T-helper 2 cell (primary cell): ENCODE measurements around the gene CITED1.
A peak's percentile ranks its signal among the peaks of the same experiment; 100 is the strongest.

Source experiments
- DNase-seq, 5 experiments: peaks; one replicate each; pipeline versions ENCODE4 v3.0.0 to v3.0.0-alpha.2; 2012 to 2022

Gene CITED1

DNA sequence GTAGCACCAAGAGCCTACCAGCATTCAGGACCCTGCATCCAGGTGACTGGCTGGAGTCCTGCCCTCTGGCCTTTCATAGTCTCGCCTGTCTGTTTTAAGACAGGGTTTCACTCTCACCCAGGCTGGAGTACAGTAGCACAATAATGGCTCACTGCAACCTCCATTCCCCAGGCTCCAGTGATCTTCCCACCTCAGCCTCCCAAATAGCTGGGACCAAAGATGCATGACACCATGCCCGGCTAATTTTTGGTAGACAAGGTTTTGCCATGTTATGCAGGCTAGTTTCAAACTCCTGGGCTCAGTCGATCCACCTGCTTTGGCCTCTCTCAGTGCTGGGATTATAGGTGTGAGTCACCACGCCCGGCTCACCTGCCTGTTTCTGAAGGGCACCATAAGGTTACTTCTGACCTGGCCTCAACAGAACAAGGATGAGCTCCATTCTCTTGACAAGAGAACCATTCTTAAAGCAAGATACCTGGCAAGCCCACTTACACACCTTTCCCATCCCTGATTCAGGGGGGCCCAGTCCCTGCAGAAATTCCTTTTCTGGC, 35.3 kb downstream of the CITED1 start:
- DNase-seq, result no peak

DNA sequence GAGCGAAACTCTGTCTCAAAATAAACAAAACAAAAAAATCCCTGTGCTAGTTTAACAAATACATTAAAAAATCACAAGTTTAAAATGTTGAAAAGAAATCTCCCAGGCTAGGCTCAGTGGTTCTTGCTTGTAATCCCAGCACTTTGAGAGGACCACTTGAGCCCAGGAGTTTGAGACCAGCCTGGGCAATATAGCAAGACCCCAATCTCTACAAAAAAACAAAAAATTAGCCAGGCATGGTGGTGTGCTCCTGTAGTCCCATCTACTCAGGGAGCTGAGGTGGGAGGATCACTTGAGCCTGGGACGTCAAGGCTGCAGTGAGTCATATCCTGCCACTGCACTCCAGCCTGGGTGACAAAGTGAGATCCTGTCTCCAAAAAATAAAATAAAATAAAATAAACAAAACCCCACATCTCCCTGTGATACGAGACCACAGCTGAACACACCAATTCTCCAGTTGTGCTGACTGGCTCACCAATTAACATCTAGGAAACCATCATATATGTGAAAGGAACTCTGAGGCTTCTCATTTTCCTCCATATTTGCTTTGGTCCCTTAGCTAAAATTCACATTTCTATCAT, 36.0 kb downstream of the CITED1 start:
- peak in 1 of 5 experiments; percentile 11 for DNase-seq

DNA sequence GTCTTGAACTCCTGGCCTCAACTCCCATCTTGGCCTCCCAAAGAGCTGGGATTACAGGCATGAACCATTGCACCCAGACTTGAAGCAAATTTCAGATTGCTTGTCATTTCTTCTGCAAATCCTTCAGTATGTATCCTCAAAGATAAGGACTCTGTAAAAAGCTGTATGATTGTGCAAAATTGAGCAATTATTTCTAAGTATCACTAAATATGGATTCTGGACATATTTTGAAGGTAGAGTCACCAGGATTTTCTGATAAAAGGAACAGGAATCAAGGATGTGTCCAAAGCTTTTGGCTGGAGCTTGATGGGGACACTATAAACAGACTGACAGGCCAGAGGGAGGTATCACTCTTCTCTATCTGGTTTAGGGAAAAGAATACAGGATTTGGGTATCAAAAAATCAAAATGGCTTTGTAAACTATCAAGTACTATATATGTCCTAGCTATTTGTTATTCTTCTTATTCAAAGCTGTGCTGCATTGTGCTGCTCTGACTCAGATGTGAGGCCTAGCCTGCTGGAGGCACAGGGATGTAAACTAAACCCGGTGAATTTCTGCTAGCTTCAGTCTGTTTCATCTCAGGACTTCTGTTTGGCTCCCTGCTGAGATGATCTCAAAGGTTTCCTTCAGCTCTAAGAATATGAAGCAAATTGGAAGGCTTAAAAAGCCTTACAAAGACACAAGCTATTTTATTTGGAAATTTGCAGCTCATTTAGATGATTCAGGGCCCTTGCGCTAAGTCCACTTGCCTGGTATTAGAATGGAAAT, 36.9 kb downstream of the CITED1 start:
- DNase-seq, result no peak

DNA sequence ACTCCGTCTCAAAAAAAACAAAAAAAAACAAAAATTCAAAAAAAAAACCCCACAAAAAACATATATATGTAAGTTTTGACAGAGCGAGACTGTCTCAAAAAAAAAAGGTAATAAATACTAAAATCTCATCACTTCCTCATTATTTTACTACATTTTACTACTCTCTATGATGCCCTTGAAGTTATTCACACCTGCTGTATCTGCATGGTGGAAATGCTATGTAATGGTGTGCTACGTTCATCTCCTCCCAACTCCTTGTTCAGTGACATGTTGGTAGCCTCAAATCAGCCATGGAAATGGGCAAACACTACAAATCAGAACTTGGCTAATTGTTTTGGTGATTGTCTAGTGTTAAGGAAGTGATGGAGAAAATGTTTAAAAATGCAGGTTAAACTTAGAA, 40.5 kb downstream of the CITED1 start:
- no peak for DNase-seq

DNA sequence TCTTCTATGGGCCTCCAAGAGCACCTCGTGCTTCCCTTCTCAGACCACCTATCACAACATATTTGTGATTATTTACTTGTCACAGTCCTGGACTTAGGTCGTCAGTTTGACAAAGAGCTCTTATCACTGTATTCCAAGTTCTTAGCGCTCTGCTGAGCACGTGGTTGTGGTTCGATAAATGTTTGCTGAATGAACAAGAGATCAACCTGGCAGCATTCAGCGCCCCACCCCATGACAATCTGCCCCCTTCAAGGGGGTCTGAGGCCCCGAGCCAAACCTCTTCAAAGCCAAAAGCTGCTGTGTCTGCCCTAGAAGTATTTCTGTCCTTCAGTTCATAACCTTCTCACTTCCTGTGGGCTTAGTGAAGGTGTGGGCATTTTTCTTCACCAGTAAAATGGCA, 43.6 kb downstream of the CITED1 start:
- no peak for DNase-seq

DNA sequence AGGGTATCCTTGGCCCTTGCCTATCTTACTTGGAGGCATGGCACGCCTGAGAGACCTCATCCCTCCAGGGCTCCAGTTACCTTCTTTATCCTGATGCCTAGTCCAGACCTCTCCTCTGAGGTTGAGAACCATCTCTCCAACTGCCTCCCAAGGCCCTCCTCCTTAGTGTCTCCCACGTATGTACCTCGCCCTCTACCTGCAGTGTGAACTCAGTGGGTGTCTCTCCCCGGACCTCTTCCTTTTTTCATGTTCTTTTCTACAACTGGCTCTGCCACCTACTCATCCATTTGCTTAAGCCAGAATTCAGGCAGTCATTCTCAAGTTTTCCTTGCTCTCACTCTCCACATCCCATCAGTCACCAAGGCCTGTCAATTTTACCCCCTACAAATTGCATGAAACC, 45.3 kb downstream of the CITED1 start:
- no peak for DNase-seq

DNA sequence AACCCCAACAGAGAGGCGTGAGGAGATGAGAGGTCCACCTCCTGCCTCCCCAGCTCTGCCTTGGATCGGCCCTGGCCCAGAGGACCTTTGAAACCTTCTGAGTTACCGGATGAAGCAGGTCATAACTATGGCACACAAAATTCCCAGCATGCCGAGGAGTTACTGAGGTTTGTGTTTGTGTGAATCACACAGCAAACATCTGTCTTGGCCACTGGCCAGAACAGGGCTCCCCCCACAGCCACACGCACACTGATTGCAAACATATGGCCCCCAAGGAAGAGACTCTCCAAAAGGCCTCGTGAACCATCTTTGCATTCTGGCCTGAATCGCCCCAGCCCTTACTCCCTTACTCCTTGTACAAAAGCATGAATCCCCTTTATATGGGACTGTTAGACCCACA, 47.5 kb downstream of the CITED1 start:
- DNase-seq, result no peak

DNA sequence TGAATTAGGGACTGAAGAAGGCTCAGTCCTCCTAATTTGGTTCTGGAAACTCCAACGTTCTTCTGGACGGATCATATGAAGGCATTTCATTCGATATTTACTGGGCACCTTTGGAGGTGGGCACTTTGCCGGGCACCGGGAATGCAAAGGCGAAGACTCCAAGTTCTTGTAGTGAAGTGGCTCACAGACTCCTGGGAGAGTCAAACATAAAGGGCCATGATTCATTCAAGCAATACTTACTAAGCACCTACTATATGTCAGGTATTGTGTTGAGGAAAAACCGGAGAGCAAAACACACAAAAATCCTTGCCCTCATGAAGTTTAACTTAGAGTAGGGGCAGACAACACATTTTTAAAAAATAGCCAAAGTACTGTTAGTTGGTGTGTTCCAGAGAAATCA, 49.9 kb downstream of the CITED1 start:
- no peak for DNase-seq

DNA sequence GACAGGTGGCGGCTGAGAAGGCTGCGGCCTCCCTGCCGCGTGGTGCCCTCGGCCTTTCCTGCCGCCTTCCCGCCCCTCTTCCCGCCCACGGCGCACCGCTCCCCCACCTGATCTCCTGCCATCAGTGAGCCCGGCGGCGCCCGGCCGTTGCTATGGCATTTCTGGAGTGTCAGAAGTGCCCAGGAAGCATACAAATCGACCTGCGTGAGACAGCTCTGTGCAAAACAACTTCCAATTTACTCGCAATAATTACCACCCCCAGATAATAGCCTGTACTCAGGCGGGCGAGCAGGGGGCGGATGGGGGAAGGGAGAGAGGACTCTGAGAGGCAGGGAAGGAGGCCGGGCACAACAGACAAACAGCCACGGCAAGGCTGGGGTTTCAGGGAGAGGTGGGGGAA, 50.3 kb downstream of the CITED1 start:
- DNase-seq, result no peak

DNA sequence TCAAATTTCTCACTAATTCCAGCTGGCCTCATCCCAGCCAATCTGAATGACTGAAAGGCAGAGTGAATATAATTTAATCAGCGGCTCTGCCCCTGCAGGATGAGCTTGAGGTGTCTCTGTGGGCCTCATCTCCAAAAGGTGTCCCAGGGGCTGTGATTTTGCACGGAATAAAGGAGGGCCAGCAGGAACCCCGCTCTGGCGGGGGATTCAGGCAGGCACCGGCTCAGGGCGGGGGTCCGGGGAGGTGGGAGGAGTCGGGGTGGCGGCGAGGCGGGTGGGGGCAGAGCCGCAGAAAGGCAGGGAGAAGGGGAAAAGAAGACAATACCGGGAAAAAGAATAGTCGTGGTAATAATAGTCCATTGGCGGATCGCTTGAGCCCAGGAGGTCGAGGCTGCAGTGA, 50.9 kb downstream of the CITED1 start:
- DNase-seq, result no peak

DNA sequence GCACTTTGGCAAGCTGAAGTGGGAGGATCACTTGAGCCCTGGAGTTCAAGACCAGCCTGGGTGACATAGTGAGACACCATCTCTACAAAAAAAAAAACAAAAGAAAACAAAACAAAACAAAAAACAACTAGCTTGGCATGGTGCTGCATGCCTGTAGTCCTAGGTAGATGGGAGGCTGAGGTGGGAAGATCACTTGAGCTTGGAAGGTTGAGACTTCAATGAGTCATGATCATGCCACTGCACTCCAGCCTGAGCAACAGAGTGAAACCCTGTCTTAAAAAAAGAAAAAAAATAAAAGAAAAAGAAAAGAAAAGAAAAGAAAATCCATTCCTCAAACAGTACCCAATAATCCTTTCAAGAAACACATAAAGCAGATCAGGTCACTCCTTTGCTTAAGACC, 52.0 kb downstream of the CITED1 start:
- no peak for DNase-seq
